Measurements from ENCODE around the gene BAG5. TPM values are rescaled to one million over a fixed set of nuclear protein-coding genes. Genes with fewer than 3 reads are reported as not detected.

Gene BAG5
- total and polyA plus RNA-seq, 2 of the 4 experiments (the other 2 are of a cell fraction): 6.7 to 22.2 TPM

- CTCF ChIA-PET: no interaction called here
- no peak for ATAC-seq (ENCODE audit: low read depth)
- H4K8ac ChIP-seq (ENCODE audit: low read depth in 2 of 2, low read length in 2 of 2): no peak overlapping the region
Observed at GRCh38 chr14:103555559-103556337, 6.7 kb downstream of the BAG5 start.

More at GRCh38 chr14:103555559-103556337, 6.7 kb downstream of the BAG5 start:
- Histone ChIP-seq H4K20me1 (ENCODE audit: insufficient read depth, low read length) (peaks cover 44% of the 10 kb centered on the region), H3K56ac (ENCODE audit: extremely low read depth, insufficient read depth, low read length) (no peak overlapping the region), H3K36me3 (ENCODE audit: control insufficient read depth, insufficient read depth, low read length) (peaks cover 15% of the 10 kb centered on the region), H3K4me3 (ENCODE audit: insufficient read depth, low read depth, low read length) (no peak overlapping the region), H3K4ac (ENCODE audit: low read depth, low read length) (no peak overlapping the region), H4K5ac (ENCODE audit: low read depth, low read length) (no peak overlapping the region), H3K4me2 (ENCODE audit: low read depth, low read length) (no peak overlapping the region), H3K27ac (ENCODE audit: insufficient read depth, low read length) (no peak overlapping the region), H4K91ac (ENCODE audit: insufficient read depth, low read depth, low read length) (no peak overlapping the region), H2BK120ac (ENCODE audit: low read depth, low read length) (no peak overlapping the region), H2AK9ac (replicated peaks; ENCODE audit: low read depth, low read length, poor library complexity) (no peak overlapping the region), H2AFZ (replicated peaks; ENCODE audit: low read length, poor library complexity) (no peak overlapping the region), H3K9me3 (ENCODE audit: control insufficient read depth, insufficient read depth, low read length) (no peaks in the 10 kb centered on the region), H2BK5ac (ENCODE audit: low read depth, low read length, poor library complexity, severe bottlenecking) (no peak overlapping the region), H3K18ac (ENCODE audit: low read depth, low read length) (no peak overlapping the region), H3K79me1 (ENCODE audit: low read depth in 1 of 2, low read length in 2 of 2) (peaks cover 21 to 63% of the 10 kb centered on the region in 2 experiments), H2BK20ac (ENCODE audit: low read depth, low read length) (no peak overlapping the region), H2BK15ac (ENCODE audit: low read depth, low read length) (no peak overlapping the region), H2AK5ac (ENCODE audit: low read depth, low read length) (no peak overlapping the region; the same call in 1 of the 2 replicates), H3K9me1 (ENCODE audit: insufficient read depth, low read length) (peaks cover 11% of the 10 kb centered on the region), H3K14ac (replicated peaks; ENCODE audit: low read depth, low read length) (no peak overlapping the region), H3K9ac (ENCODE audit: low read depth, low read length) (no peak overlapping the region), H3K27me3 (ENCODE audit: control insufficient read depth, insufficient read depth, low read length) (no peaks in the 10 kb centered on the region), H3K23ac (ENCODE audit: low read depth, low read length) (no peak overlapping the region), H3K4me1 (ENCODE audit: control insufficient read depth, insufficient read depth, low read length) (peaks cover 21% of the 10 kb centered on the region)
- BruUV-seq (replicated peaks): no TSS peak
- DNase-seq: no peak
- dilution Hi-C loops (cut with HindIII; ENCODE audit: low sequenced_read_pairs, unreplicated experiment) (no loop called here), intact Hi-C loops (cut with micrococcal nuclease) (no loop called here), in situ Hi-C loops (cut with MboI; ENCODE audit: low sequenced_read_pairs) (no loop called here)
- TF ChIP-seq CEBPB (IDR thresholded peaks at IDR 0.05; ENCODE audit: low read depth, low read length) (no peak), RAD21 (IDR thresholded peaks at IDR 0.05; ENCODE audit: low read length) (no peak)
- POLR2A ChIA-PET (ENCODE audit: unreplicated experiment): no interaction called here
- WGBS, 2 experiments (ENCODE audit: extremely low coverage in 2 of 2, insufficient read length in 1 of 2): 80% methylated on average over 1 of the region's 15 CpGs; no CpG with 5 or more reads in 1 of the 2 experiments
